Measurements from ENCODE around the gene PTPRD.

The PTPRD gene

GRCh38 chr9:10232352-10232930, 380.4 kb downstream of the PTPRD start:
- no peak for TF ChIP-seq TAF1 (IDR thresholded peaks at IDR 0.05; ENCODE audit: borderline replicate concordance, insufficient read depth, low read length)
- TF ChIP-seq SIN3A (IDR thresholded peaks at IDR 0.05; ENCODE audit: borderline replicate concordance, insufficient read depth, low read length), result no peak
- TF ChIP-seq POLR2AphosphoS5 (IDR thresholded peaks at IDR 0.05; ENCODE audit: low read depth, low read length), result no peak
- TF ChIP-seq, protein P1, sequence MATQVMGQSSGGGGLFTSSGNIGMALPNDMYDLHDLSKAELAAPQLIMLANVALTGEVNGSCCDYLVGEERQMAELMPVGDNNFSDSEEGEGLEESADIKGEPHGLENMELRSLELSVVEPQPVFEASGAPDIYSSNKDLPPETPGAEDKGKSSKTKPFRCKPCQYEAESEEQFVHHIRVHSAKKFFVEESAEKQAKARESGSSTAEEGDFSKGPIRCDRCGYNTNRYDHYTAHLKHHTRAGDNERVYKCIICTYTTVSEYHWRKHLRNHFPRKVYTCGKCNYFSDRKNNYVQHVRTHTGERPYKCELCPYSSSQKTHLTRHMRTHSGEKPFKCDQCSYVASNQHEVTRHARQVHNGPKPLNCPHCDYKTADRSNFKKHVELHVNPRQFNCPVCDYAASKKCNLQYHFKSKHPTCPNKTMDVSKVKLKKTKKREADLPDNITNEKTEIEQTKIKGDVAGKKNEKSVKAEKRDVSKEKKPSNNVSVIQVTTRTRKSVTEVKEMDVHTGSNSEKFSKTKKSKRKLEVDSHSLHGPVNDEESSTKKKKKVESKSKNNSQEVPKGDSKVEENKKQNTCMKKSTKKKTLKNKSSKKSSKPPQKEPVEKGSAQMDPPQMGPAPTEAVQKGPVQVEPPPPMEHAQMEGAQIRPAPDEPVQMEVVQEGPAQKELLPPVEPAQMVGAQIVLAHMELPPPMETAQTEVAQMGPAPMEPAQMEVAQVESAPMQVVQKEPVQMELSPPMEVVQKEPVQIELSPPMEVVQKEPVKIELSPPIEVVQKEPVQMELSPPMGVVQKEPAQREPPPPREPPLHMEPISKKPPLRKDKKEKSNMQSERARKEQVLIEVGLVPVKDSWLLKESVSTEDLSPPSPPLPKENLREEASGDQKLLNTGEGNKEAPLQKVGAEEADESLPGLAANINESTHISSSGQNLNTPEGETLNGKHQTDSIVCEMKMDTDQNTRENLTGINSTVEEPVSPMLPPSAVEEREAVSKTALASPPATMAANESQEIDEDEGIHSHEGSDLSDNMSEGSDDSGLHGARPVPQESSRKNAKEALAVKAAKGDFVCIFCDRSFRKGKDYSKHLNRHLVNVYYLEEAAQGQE (IDR thresholded peaks at IDR 0.05; ENCODE audit: insufficient read depth in 1 of 2, low read depth in 2 of 2, low read length in 2 of 2), result no peak
- TF ChIP-seq FOXP2 (optimal IDR thresholded peaks at IDR 0.05; ENCODE audit: borderline replicate concordance, extremely low read depth, extremely low read length, insufficient read depth), result no peak

DNA sequence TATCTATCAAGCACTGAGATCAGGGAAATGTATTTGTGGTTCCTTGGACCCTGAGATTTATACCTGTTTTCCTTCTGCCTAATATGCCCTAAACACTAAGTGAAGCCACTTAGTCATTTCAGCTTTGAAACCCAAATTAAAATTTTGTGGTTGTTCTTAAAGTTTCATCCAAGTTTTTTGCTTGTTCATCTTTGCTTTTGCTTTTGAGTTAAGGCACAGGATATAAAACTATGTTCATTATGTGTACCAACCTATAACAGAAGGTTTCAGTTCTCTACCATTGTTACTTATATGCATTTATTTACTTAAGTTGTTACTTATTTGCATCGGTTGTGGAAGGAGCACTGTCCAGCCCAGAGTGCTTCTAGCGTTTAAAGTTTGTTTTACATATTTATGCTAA, 382.3 kb downstream of the PTPRD start:
- TF ChIP-seq SIN3A (IDR thresholded peaks at IDR 0.05; ENCODE audit: borderline replicate concordance, insufficient read depth, low read length) (no peak), TAF1 (IDR thresholded peaks at IDR 0.05; ENCODE audit: borderline replicate concordance, insufficient read depth, low read length) (no peak), POLR2AphosphoS5 (IDR thresholded peaks at IDR 0.05; ENCODE audit: low read depth, low read length) (no peak), FOXP2 (optimal IDR thresholded peaks at IDR 0.05; ENCODE audit: borderline replicate concordance, extremely low read depth, extremely low read length, insufficient read depth) (no peak)
- TF ChIP-seq, protein P1 (IDR thresholded peaks at IDR 0.05; ENCODE audit: insufficient read depth in 1 of 2, low read depth in 2 of 2, low read length in 2 of 2), result no peak

DNA sequence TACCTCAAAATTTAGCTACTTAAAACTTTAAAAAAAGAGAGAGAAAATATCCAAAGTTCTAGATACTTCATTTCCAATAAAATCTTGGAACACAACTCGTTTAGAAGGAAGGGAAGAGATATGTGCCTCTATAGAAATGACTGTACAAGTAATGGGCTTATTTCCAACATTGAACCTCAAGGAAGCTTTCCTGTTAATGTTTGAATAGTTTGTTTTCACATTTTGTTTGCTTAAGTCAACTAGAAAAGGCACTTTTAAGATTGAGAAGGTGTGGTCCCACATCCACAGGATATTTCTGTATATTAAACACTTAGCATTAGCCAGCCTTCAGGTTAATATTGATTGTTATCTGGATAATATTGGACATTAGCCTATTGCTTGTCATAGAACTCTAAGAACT, 384.7 kb downstream of the PTPRD start:
- TF ChIP-seq FOXP2 (optimal IDR thresholded peaks at IDR 0.05; ENCODE audit: borderline replicate concordance, extremely low read depth, extremely low read length, insufficient read depth), result no peak
- TF ChIP-seq, protein P1 (IDR thresholded peaks at IDR 0.05; ENCODE audit: insufficient read depth in 1 of 2, low read depth in 2 of 2, low read length in 2 of 2), result no peak
- TF ChIP-seq SIN3A (IDR thresholded peaks at IDR 0.05; ENCODE audit: borderline replicate concordance, insufficient read depth, low read length), result no peak
- TF ChIP-seq TAF1 (IDR thresholded peaks at IDR 0.05; ENCODE audit: borderline replicate concordance, insufficient read depth, low read length), result no peak
- no peak for TF ChIP-seq POLR2AphosphoS5 (IDR thresholded peaks at IDR 0.05; ENCODE audit: low read depth, low read length)

DNA sequence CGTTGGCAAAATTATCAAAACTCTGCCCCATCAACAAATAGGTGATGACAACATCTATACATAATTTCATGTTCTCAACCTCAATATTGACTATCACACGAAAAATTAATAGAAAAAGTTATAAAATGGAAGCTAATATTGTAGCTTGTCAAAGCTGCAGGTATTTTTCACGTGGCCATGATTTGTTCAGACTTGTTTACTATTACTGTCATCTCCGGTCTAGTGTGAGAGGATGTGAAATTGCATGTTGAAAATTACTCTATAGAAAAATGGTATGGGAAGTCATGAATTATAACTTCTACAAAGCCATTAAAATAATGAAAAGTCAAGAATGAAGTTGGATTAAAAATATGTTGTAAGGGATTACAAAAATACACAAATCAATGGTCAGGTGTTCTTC, 385.8 kb downstream of the PTPRD start:
- no peak for TF ChIP-seq TAF1 (IDR thresholded peaks at IDR 0.05; ENCODE audit: borderline replicate concordance, insufficient read depth, low read length)
- no peak for TF ChIP-seq SIN3A (IDR thresholded peaks at IDR 0.05; ENCODE audit: borderline replicate concordance, insufficient read depth, low read length)
- no peak for TF ChIP-seq POLR2AphosphoS5 (IDR thresholded peaks at IDR 0.05; ENCODE audit: low read depth, low read length)
- no peak for TF ChIP-seq FOXP2 (optimal IDR thresholded peaks at IDR 0.05; ENCODE audit: borderline replicate concordance, extremely low read depth, extremely low read length, insufficient read depth)
- TF ChIP-seq, protein P1 (IDR thresholded peaks at IDR 0.05; ENCODE audit: insufficient read depth in 1 of 2, low read depth in 2 of 2, low read length in 2 of 2), result no peak

Measured in PFSK-1 (cell line).